H1 (cell line): ENCODE data around the gene FCGR3B. TPM values are rescaled to one million over a fixed set of nuclear protein-coding genes. Genes with fewer than 3 reads are reported as not detected.

Experiments
- CTCF ChIA-PET: fragments of 300-600 bp; sonication (Branson Sonifier 250); formaldehyde crosslinking; loops from one replicate; lab custom pipeline; 2021; ENCODE audit not compliant: partially characterized antibody; lab: Charles Lee
- POLR2A ChIA-PET: fragments of 300-600 bp; sonication (Branson Sonifier 250); formaldehyde crosslinking; loops from one replicate; lab custom pipeline; 2021; ENCODE audit warnings: inconsistent platforms; ENCODE audit not compliant: partially characterized antibody; lab: Charles Lee
- DNase-seq, 2 experiments: peaks; one replicate each; pipeline versions ENCODE4 v3.0.0 to v3.0.0-alpha.2; 2010 to 2022; ENCODE audit warnings: low spot score in 2 of 2, low read depth in 1 of 2, mixed read lengths in 1 of 2
- FAIRE-seq: peaks from 2 replicates; lab custom pipeline; 2011; peaks lifted over from hg19 to GRCh38; lab: Jason Lieb, UNC
- H2AFZ ChIP-seq: 2 replicates; pipeline ENCODE4 v1.8.1; 2012; ENCODE audit warnings: low read length, inconsistent platforms
- H2AK5ac ChIP-seq: 2 replicates; pipeline ENCODE4 v1.6.1; 2013; ENCODE audit warnings: low read depth, low read length
- H2BK120ac ChIP-seq: replicated peaks from 2 replicates; pipeline ENCODE3; 2013; ENCODE audit warnings: low read depth, low read length, inconsistent platforms
- H2BK12ac ChIP-seq: 2 replicates; pipeline ENCODE4 v1.6.1; 2013; ENCODE audit warnings: low read depth, low read length
- H2BK15ac ChIP-seq: 2 replicates; pipeline ENCODE4 v1.6.1; 2013; ENCODE audit warnings: low read length
- H2BK20ac ChIP-seq: 2 replicates; pipeline ENCODE4 v1.6.1; 2013; ENCODE audit warnings: low read length
- H2BK5ac ChIP-seq: 2 replicates; pipeline ENCODE4 v1.6.1; 2013; ENCODE audit warnings: low read depth, low read length
- H3K14ac ChIP-seq: 2 replicates; pipeline ENCODE4 v1.6.1; 2013; ENCODE audit warnings: inconsistent platforms; ENCODE audit not compliant: insufficient read length
- H3K18ac ChIP-seq: 2 replicates; pipeline ENCODE4 v1.6.1; 2013; ENCODE audit warnings: low read length; ENCODE audit errors: extremely low read depth
- H3K23ac ChIP-seq: 2 replicates; pipeline ENCODE4 v1.6.1; 2013; ENCODE audit warnings: inconsistent platforms; ENCODE audit not compliant: insufficient read length
- H3K23me2 ChIP-seq: 2 replicates; pipeline ENCODE4 v1.6.1; 2013; ENCODE audit warnings: low read depth, low read length
- H3K27ac ChIP-seq: 2 replicates; pipeline ENCODE4 v1.6.1; 2011; ENCODE audit warnings: low read depth, low read length, inconsistent platforms
- H3K27me3 ChIP-seq, 4 experiments: replicated peaks in 1 of 4; 1 replicate in 1 of 4; 2 replicates in 3 of 4; pipeline versions ENCODE4 v1.6.1 to v1.8.1; 2011 to 2013; ENCODE audit warnings: low read length in 3 of 4, mild to moderate bottlenecking in 3 of 4, inconsistent platforms in 2 of 4, mixed read lengths in 2 of 4, moderate library complexity in 1 of 4; ENCODE audit not compliant: control insufficient read depth in 3 of 4, insufficient read depth in 3 of 4; ENCODE audit errors: extremely low read depth in 1 of 4
- H3K36me3 ChIP-seq, 4 experiments: 2 replicates each; pipeline versions ENCODE4 v1.6.1 to v1.8.1; 2011 to 2013; ENCODE audit warnings: mild to moderate bottlenecking in 4 of 4, low read length in 3 of 4, moderate library complexity in 2 of 4, control low read depth in 1 of 4, inconsistent platforms in 1 of 4; ENCODE audit not compliant: insufficient read depth in 4 of 4, control insufficient read depth in 2 of 4
- H3K4ac ChIP-seq: replicated peaks from 2 replicates; pipeline ENCODE3; 2013; ENCODE audit warnings: low read length, low read depth, mixed read lengths, inconsistent platforms; ENCODE audit not compliant: insufficient read length
- H3K4me1 ChIP-seq, 4 experiments: replicated peaks in 1 of 4; 1 replicate in 1 of 4; 2 replicates in 3 of 4; pipeline versions ENCODE4 v1.6.1 to v1.8.1; 2011 to 2013; ENCODE audit warnings: low read length in 3 of 4, inconsistent platforms in 2 of 4, mixed read lengths in 1 of 4; ENCODE audit not compliant: insufficient read depth in 4 of 4, control insufficient read depth in 3 of 4
- H3K4me2 ChIP-seq, 2 experiments: 2 replicates each; pipeline versions ENCODE4 v1.6.1 to v1.8.1; 2011 to 2013; ENCODE audit warnings: low read depth in 2 of 2, low read length in 2 of 2, control low read depth in 1 of 2, inconsistent platforms in 1 of 2, mild to moderate bottlenecking in 1 of 2; ENCODE audit not compliant: insufficient read depth in 1 of 2
- H3K4me3 ChIP-seq, 4 experiments: fragments of 200-600, 300-600 bp in 1 of 4; sonication (generic), shearing (Covaris generic), sonication (Bioruptor Twin) in 1 of 4; 2 replicates each; pipeline versions ENCODE4 v1.5.1 to v1.8.1; 2011 to 2016; ENCODE audit warnings: low read length in 4 of 4, low read depth in 3 of 4, control low read depth in 2 of 4, inconsistent platforms in 2 of 4, mild to moderate bottlenecking in 2 of 4, mixed read lengths in 1 of 4, moderate library complexity in 1 of 4; ENCODE audit not compliant: insufficient read depth in 2 of 4; ENCODE audit errors: extremely low read depth in 1 of 4
- H3K56ac ChIP-seq: replicated peaks from 2 replicates; pipeline ENCODE3; 2013; ENCODE audit warnings: low read depth, mild to moderate bottlenecking, mixed read lengths, low read length, inconsistent platforms; ENCODE audit not compliant: insufficient read length
- H3K79me1 ChIP-seq: 2 replicates; pipeline ENCODE4 v1.6.1; 2013; ENCODE audit warnings: low read depth, low read length, control low read depth
- H3K79me2 ChIP-seq, 2 experiments: 2 replicates each; pipeline versions ENCODE4 v1.6.1 to v1.8.1; 2012 to 2013; ENCODE audit warnings: low read length in 2 of 2, mild to moderate bottlenecking in 2 of 2, inconsistent platforms in 1 of 2; ENCODE audit not compliant: insufficient read depth in 2 of 2, control insufficient read depth in 1 of 2
- H3K9ac ChIP-seq, 4 experiments: replicated peaks in 1 of 4; 1 replicate in 1 of 4; 2 replicates in 3 of 4; pipeline versions ENCODE4 v1.6.1 to v1.8.1; 2011 to 2013; ENCODE audit warnings: low read depth in 3 of 4, low read length in 3 of 4, control low read depth in 2 of 4, mild to moderate bottlenecking in 2 of 4, moderate library complexity in 2 of 4, inconsistent platforms in 1 of 4; ENCODE audit errors: extremely low read depth in 1 of 4
- H3K9me3 ChIP-seq, 2 experiments: 2 replicates each; pipeline versions ENCODE4 v1.6.1 to v1.8.1; 2012 to 2013; ENCODE audit warnings: mild to moderate bottlenecking in 2 of 2, moderate library complexity in 2 of 2, control low read depth in 1 of 2, inconsistent platforms in 1 of 2, low read depth in 1 of 2, low read length in 1 of 2, mixed read lengths in 1 of 2; ENCODE audit not compliant: insufficient read depth in 2 of 2
- H4K20me1 ChIP-seq, 2 experiments: replicated peaks in 1 of 2; 2 replicates each; pipeline versions ENCODE3 to v1.8.1; 2011 to 2013; ENCODE audit warnings: inconsistent platforms in 2 of 2, low read length in 2 of 2, mild to moderate bottlenecking in 1 of 2; ENCODE audit not compliant: insufficient read depth in 2 of 2, control insufficient read depth in 1 of 2
- H4K5ac ChIP-seq: 2 replicates; pipeline ENCODE4 v1.6.1; 2013; ENCODE audit warnings: low read length, low read depth, mixed read lengths, inconsistent platforms; ENCODE audit not compliant: insufficient read length
- H4K8ac ChIP-seq: 2 replicates; pipeline ENCODE4 v1.8.0; 2013; ENCODE audit warnings: mild to moderate bottlenecking, moderate library complexity, low read length, inconsistent platforms; ENCODE audit not compliant: insufficient read depth; ENCODE audit errors: extremely low read depth
- H4K91ac ChIP-seq: replicated peaks from 2 replicates; pipeline ENCODE3; 2013; ENCODE audit warnings: low read length, mixed read lengths, inconsistent platforms; ENCODE audit not compliant: insufficient read length
- BCL11A ChIP-seq, 2 experiments: IDR thresholded peaks; one replicate each; pipeline ENCODE4 v1.6.1; 2011; ENCODE audit warnings: low read depth in 2 of 2, low read length in 2 of 2, mild to moderate bottlenecking in 2 of 2
- FOSL1 ChIP-seq: IDR thresholded peaks from 2 replicates; pipeline ENCODE4 v1.6.1; 2011; ENCODE audit warnings: mild to moderate bottlenecking, low read depth, low read length, moderate library complexity; ENCODE audit not compliant: insufficient read depth
- GTF2F1 ChIP-seq: IDR thresholded peaks from 2 replicates; pipeline ENCODE4 v1.6.1; 2012; ENCODE audit warnings: low read depth, low read length, improper control_type of control experiment, borderline replicate concordance
- HDAC2 ChIP-seq, 2 experiments: fragments of 300-600 bp in 1 of 2; sonication (generic) in 1 of 2; IDR thresholded peaks; 2 replicates each; pipeline ENCODE4 v1.6.1; 2011 to 2012; ENCODE audit warnings: low read depth in 2 of 2, low read length in 2 of 2, mild to moderate bottlenecking in 2 of 2, moderate library complexity in 2 of 2, borderline replicate concordance in 1 of 2, inconsistent platforms in 1 of 2
- JUND ChIP-seq: IDR thresholded peaks from 2 replicates; pipeline ENCODE4 v1.6.1; 2011; ENCODE audit warnings: mild to moderate bottlenecking, improper control_type of control experiment, low read length
- POLR2AphosphoS5 ChIP-seq: IDR thresholded peaks from 2 replicates; pipeline ENCODE4 v1.6.1; 2011; ENCODE audit warnings: low read depth, low read length
- POU5F1 ChIP-seq: IDR thresholded peaks from 2 replicates; pipeline ENCODE4 v1.6.1; 2011; ENCODE audit warnings: low read depth, mild to moderate bottlenecking, low read length, moderate library complexity
- RBBP5 ChIP-seq: IDR thresholded peaks from 2 replicates; pipeline ENCODE4 v1.7.1; 2012; ENCODE audit warnings: low read depth, mild to moderate bottlenecking, inconsistent platforms, low read length, moderate library complexity, borderline replicate concordance
- SP1 ChIP-seq: IDR thresholded peaks from 2 replicates; pipeline ENCODE4 v1.6.1; 2011; ENCODE audit warnings: low read depth, low read length
- TEAD4 ChIP-seq: IDR thresholded peaks from 2 replicates; pipeline ENCODE4 v1.6.1; 2012; ENCODE audit warnings: low read depth, low read length, inconsistent platforms, mixed read lengths
- WGBS, 2 experiments: shearing (Covaris generic) in 1 of 2; methylation state at CpG; one replicate each; pipeline versions ENCODE4 v1.1.6 to v1.1.7; 2013 to 2015; ENCODE audit warnings: low lambda C conversion rate in 2 of 2, mixed read lengths in 2 of 2, inconsistent platforms in 1 of 2, low coverage in 1 of 2, missing lambda C conversion rate in 1 of 2; ENCODE audit not compliant: insufficient replicate concordance in 2 of 2, insufficient coverage in 1 of 2, insufficient read length in 1 of 2; ENCODE audit errors: extremely low coverage in 1 of 2, missing lambda C conversion rate in 1 of 2; 5-methylcytosine and 5-hydroxymethylcytosine counted together
- long read RNA-seq, 2 experiments: library from RNA in 1 of 2; library from capped mRNA in 1 of 2; stranded (forward); transcript quantifications; one replicate each; pipeline ENCODE4 v2.0.0, GENCODE V29; 2021; ENCODE audit warnings: inconsistent platforms in 1 of 2
- polyA minus RNA-seq, 3 experiments: library from RNA; depleted of rRNA, polyadenylated mRNA; stranded (reverse); fragments of >200 nt; gene quantifications; 1 replicate in 2 of 3; 2 replicates in 1 of 3; pipeline ENCODE4 v1.2.3, GENCODE V29; 2011
- polyA plus RNA-seq, 7 experiments: library from polyadenylated mRNA; depleted of rRNA in 3 of 7; stranded (reverse) in 5 of 7; unstranded in 2 of 7; fragments of >200 nt in 5 of 7; fragments of 200-250 nt in 2 of 7; gene quantifications; 1 replicate in 5 of 7; 2 replicates in 1 of 7; 4 replicates in 1 of 7; pipeline versions ENCODE4 v1.2.1 to v1.2.3, GENCODE V29; 2011 to 2013; ENCODE audit warnings: missing spikeins in 2 of 7, mixed read lengths in 2 of 7
- total RNA-seq: library from RNA; stranded (reverse); fragmentation: NEBNext Ultra II Directional; extraction: Animal tissue kit (Norgen Biotek cat#: 25700); gene quantifications from 2 replicates; pipeline ENCODE4 v1.2.1, GENCODE V29; 2021
- TF ChIP-seq, protein P1 (sequence below): IDR thresholded peaks from 2 replicates; pipeline ENCODE4 v1.6.1; 2012; ENCODE audit warnings: inconsistent platforms
- TF ChIP-seq, protein P2 (sequence below): IDR thresholded peaks from 2 replicates; pipeline ENCODE4 v1.6.1; 2011; ENCODE audit warnings: low read depth, mild to moderate bottlenecking, low read length; ENCODE audit not compliant: insufficient read depth

The FCGR3B gene
- not detected in 2 replicates for total RNA-seq
- polyA plus RNA-seq (2011; rRNA removed), result not detected in 2 replicates
- not detected for polyA plus RNA-seq (2011; cell fraction: cytosol; rRNA removed)
- polyA plus RNA-seq (2011; cell fraction: nucleus; rRNA removed), result not detected
- polyA plus RNA-seq (2012, experiment 1 of 2), result not detected in 4 replicates
- not detected for polyA plus RNA-seq (2012, experiment 2 of 2)
- not detected for polyA plus RNA-seq (2013, experiment 1 of 2)
- polyA plus RNA-seq (2013, experiment 2 of 2), result not detected
- polyA minus RNA-seq (2011; rRNA and poly(A)+ RNA removed), result not detected in 2 replicates
- not detected for polyA minus RNA-seq (2011; cell fraction: cytosol; rRNA and poly(A)+ RNA removed)
- not detected for polyA minus RNA-seq (2011; cell fraction: nucleus; rRNA and poly(A)+ RNA removed)
- long read RNA-seq, experiment 1, result 0 reads
- long read RNA-seq, experiment 2, result 0 reads

DNA sequence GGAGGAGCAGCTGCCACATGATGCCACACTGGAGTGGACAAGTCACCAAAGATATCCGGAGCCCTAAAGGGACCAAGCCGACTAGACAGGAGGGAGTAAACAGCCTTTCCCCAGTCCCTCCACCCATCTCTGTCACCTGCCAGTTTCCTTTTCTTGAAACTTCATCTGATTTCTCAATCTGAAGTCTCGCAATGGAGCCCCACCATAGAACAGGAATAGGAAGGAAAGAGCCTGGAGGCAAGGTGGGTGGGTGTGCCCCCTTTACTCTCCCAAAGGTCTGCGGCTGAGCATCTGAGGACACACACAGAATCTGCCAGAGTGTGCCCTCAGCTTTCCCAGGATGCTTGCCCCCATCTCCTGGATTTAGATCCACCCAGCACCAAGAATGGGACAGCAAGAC is at the start of gene FCGR3B:
Gene FCGR3B, minus strand, starts transcription at position 101 of the 400 bp plus-strand sequence. Its CDS starts 82 bp downstream, at position 19.
- Histone ChIP-seq H2AK5ac (no peak within 1 kb of the TSS), H3K56ac (no peak within 1 kb of the TSS), H3K4me2 (no peak within 1 kb of the TSS), H3K9ac (no peak within 1 kb of the TSS), H2BK15ac (no peak within 1 kb of the TSS), H3K27ac (no peak within 1 kb of the TSS), H3K36me3 (no peaks in the 10 kb centered on the region), H2BK5ac (no peak within 1 kb of the TSS), H3K23ac (no peak within 1 kb of the TSS), H3K79me1 (no peaks in the 10 kb centered on the region), H3K9me3 (no peaks in the 10 kb centered on the region), H3K4ac (no peak within 1 kb of the TSS), H3K4me3 (no peak within 1 kb of the TSS), H2BK12ac (no peak within 1 kb of the TSS), H3K14ac (no peak within 1 kb of the TSS), H2AFZ (no peak within 1 kb of the TSS), H4K8ac (no peak within 1 kb of the TSS), H2BK120ac (no peak within 1 kb of the TSS), H4K5ac (no peak within 1 kb of the TSS), H3K27me3 (no peaks in the 10 kb centered on the region), H4K20me1 (no peaks in the 10 kb centered on the region), H3K79me2 (no peaks in the 10 kb centered on the region), H4K91ac (no peak within 1 kb of the TSS), H3K4me1 (no peaks in the 10 kb centered on the region), H2BK20ac (no peak within 1 kb of the TSS), H3K18ac (no peak within 1 kb of the TSS), H3K23me2 (no peaks in the 10 kb centered on the region)
- FAIRE-seq (no peak), DNase-seq (no peak)
- 79% methylated on average over 4 of the region's 4 CpGs; no CpG with 5 or more reads in 1 of the 2 experiments for WGBS, 2 experiments
- ChIA-PET CTCF (no interaction called here), POLR2A (no interaction called here)
- TF ChIP-seq POLR2AphosphoS5 (no peak), RBBP5 (no peak), TEAD4 (no peak), HDAC2 (IDR thresholded peaks at IDR 0.05; ENCODE audit: borderline replicate concordance in 1 of 2, low read depth in 2 of 2, low read length in 2 of 2) (no peak), BCL11A (IDR thresholded peaks at IDR 0.05; ENCODE audit: low read depth in 2 of 2, low read length in 2 of 2) (no peak), FOSL1 (no peak), POU5F1 (no peak), SP1 (no peak), JUND (no peak), GTF2F1 (no peak)
- TF ChIP-seq, protein P1, sequence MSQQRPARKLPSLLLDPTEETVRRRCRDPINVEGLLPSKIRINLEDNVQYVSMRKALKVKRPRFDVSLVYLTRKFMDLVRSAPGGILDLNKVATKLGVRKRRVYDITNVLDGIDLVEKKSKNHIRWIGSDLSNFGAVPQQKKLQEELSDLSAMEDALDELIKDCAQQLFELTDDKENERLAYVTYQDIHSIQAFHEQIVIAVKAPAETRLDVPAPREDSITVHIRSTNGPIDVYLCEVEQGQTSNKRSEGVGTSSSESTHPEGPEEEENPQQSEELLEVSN, result no peak
- TF ChIP-seq, protein P2, sequence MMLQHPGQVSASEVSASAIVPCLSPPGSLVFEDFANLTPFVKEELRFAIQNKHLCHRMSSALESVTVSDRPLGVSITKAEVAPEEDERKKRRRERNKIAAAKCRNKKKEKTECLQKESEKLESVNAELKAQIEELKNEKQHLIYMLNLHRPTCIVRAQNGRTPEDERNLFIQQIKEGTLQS, result no peak
